Keratinocyte (primary cell): ENCODE measurements around the gene FAM186B. TPM values are rescaled to one million over a fixed set of nuclear protein-coding genes. Genes with fewer than 3 reads are reported as not detected.
A peak's percentile ranks its signal among the peaks of the same experiment; 100 is the strongest.

ENCODE experiments used
- DNase-seq: peaks from one replicate; pipeline ENCODE4 v3.0.0-alpha.2; 2011; ENCODE audit warnings: low read depth, missing footprints, low spot score
- FAIRE-seq: peaks from 2 replicates; lab custom pipeline; 2011; peaks lifted over from hg19 to GRCh38; lab: Jason Lieb, UNC
- H2AFZ ChIP-seq: 2 replicates; pipeline ENCODE4 v1.6.0; 2012; ENCODE audit warnings: low read length, control low read depth, inconsistent platforms; ENCODE audit not compliant: control insufficient read depth
- H3K27ac ChIP-seq: 2 replicates; pipeline ENCODE4 v1.5.1; 2011; ENCODE audit warnings: low read length; ENCODE audit not compliant: control insufficient read depth, insufficient read depth
- H3K27me3 ChIP-seq: 3 replicates; pipeline ENCODE4 v1.6.0; 2011; ENCODE audit warnings: low read length; ENCODE audit not compliant: control insufficient read depth, insufficient read depth; ENCODE audit errors: extremely low read depth
- H3K36me3 ChIP-seq, 2 experiments: 2 replicates in 1 of 2; 3 replicates in 1 of 2; pipeline ENCODE4 v1.5.1; 2011; ENCODE audit warnings: low read length in 2 of 2, mild to moderate bottlenecking in 1 of 2; ENCODE audit not compliant: control insufficient read depth in 2 of 2, insufficient read depth in 2 of 2; ENCODE audit errors: extremely low read depth in 1 of 2
- H3K4me1 ChIP-seq: 3 replicates; pipeline ENCODE4 v1.5.1; 2011; ENCODE audit warnings: low read length; ENCODE audit not compliant: control insufficient read depth, insufficient read depth; ENCODE audit errors: extremely low read depth
- H3K4me2 ChIP-seq: 3 replicates; pipeline ENCODE4 v1.6.0; 2011; ENCODE audit warnings: low read depth, low read length; ENCODE audit not compliant: control insufficient read depth, insufficient read depth; ENCODE audit errors: extremely low read depth
- H3K4me3 ChIP-seq, 3 experiments: fragments of 200-600 bp in 1 of 3; sonication (generic) in 1 of 3; 2 replicates in 2 of 3; 3 replicates in 1 of 3; pipeline ENCODE4 v1.5.1; 2011 to 2016; ENCODE audit warnings: low read length in 3 of 3, mild to moderate bottlenecking in 3 of 3, control low read depth in 2 of 3, inconsistent platforms in 1 of 3, low read depth in 1 of 3, mixed read lengths in 1 of 3, mixed run types in 1 of 3, moderate library complexity in 1 of 3; ENCODE audit not compliant: control insufficient read depth in 2 of 3, insufficient read depth in 2 of 3; ENCODE audit errors: extremely low read depth in 1 of 3
- H3K79me2 ChIP-seq: 2 replicates; pipeline ENCODE4 v1.6.0; 2012; ENCODE audit warnings: low read length; ENCODE audit not compliant: control insufficient read depth, insufficient read depth
- H3K9ac ChIP-seq: 3 replicates; pipeline ENCODE4 v1.6.0; 2011; ENCODE audit warnings: low read length; ENCODE audit not compliant: control insufficient read depth, insufficient read depth; ENCODE audit errors: extremely low read depth
- H3K9me1 ChIP-seq: 3 replicates; pipeline ENCODE4 v1.6.0; 2011; ENCODE audit warnings: low read length; ENCODE audit not compliant: control insufficient read depth, insufficient read depth; ENCODE audit errors: extremely low read depth
- H3K9me3 ChIP-seq: 2 replicates; pipeline ENCODE4 v1.5.1; 2012; ENCODE audit warnings: low read depth, low read length; ENCODE audit not compliant: control insufficient read depth
- H4K20me1 ChIP-seq: 3 replicates; pipeline ENCODE4 v1.6.0; 2011; ENCODE audit warnings: low read length; ENCODE audit not compliant: control insufficient read depth, insufficient read depth; ENCODE audit errors: extremely low read depth
- CTCF ChIP-seq, 3 experiments: IDR thresholded peaks in 1 of 3; conservative IDR thresholded peaks in 1 of 3; optimal IDR thresholded peaks in 1 of 3; 2 replicates in 2 of 3; 3 replicates in 1 of 3; pipeline versions ENCODE3 to v1.5.1; 2011; ENCODE audit warnings: low read length in 3 of 3, mild to moderate bottlenecking in 3 of 3, moderate library complexity in 2 of 3, control low read depth in 1 of 3, inconsistent platforms in 1 of 3; ENCODE audit not compliant: insufficient read depth in 2 of 3; ENCODE audit errors: extremely low read depth in 1 of 3
- EZH2 ChIP-seq: IDR thresholded peaks from one replicate; pipeline ENCODE4 v1.6.1; 2012; ENCODE audit warnings: inconsistent platforms, mild to moderate bottlenecking, low read length, moderate library complexity
- dilution Hi-C: fragments of 300-500 bp; cut with MboI; formaldehyde crosslinking; loops from one replicate; pipeline ENCODE4 v1.7.0; 2020; ENCODE audit warnings: low sequenced_read_pairs; ENCODE audit not compliant: extremely low pct_ligation_motif_present
- polyA plus RNA-seq, 5 experiments: library from polyadenylated mRNA; depleted of rRNA in 3 of 5; stranded (reverse) in 3 of 5; stranded (forward) in 1 of 5; unstranded in 1 of 5; fragments of >200 nt; gene quantifications; 1 replicate in 1 of 5; 2 replicates in 3 of 5; 3 replicates in 1 of 5; pipeline versions ENCODE4 v1.2.1 to v1.2.3, GENCODE V29; 2011 to 2012; ENCODE audit warnings: missing spikeins in 2 of 5, low read depth in 1 of 5, low replicate concordance in 1 of 5

Gene FAM186B
- polyA plus RNA-seq, 1 donor (not counting 4 experiments of a cell fraction or from before 2014, with no cell fraction given): 0.13 TPM

- TF ChIP-seq EZH2 (no peak), CTCF (optimal IDR thresholded peaks at IDR 0.05 in 1 of 3, IDR thresholded peaks at IDR 0.05 in 1 of 3, conservative IDR thresholded peaks at IDR 0.05 in 1 of 3; ENCODE audit: extremely low read depth in 1 of 3, insufficient read depth in 2 of 3, low read length in 3 of 3) (no peak)
- no peak overlapping the region for H3K4me2 ChIP-seq
- no peaks in the 10 kb centered on the region for H3K9me3 ChIP-seq
- H2AFZ ChIP-seq: no peak overlapping the region
- no peak overlapping the region for H3K4me3 ChIP-seq
- dilution Hi-C loops: no loop called here
- no peaks in the 10 kb centered on the region for H3K27me3 ChIP-seq
- no peaks in the 10 kb centered on the region for H3K79me2 ChIP-seq
- H3K36me3 ChIP-seq: peaks cover 0 to 13% of the 10 kb centered on the region in 2 experiments
- H3K27ac ChIP-seq: no peak overlapping the region
- FAIRE-seq: no peak
- no peaks in the 10 kb centered on the region for H4K20me1 ChIP-seq
- no peaks in the 10 kb centered on the region for H3K9me1 ChIP-seq
- no peak overlapping the region for H3K9ac ChIP-seq
- DNase-seq: no peak
- H3K4me1 ChIP-seq: no peaks in the 10 kb centered on the region
Observed at GRCh38 chr12:49582201-49582600, 23.2 kb downstream of the FAM186B start.

- Histone ChIP-seq H3K27me3 (no peaks in the 10 kb centered on the region), H3K36me3 (peaks cover 0 to 10% of the 10 kb centered on the region in 2 experiments), H3K79me2 (no peaks in the 10 kb centered on the region), H3K9me1 (no peaks in the 10 kb centered on the region), H3K9me3 (no peaks in the 10 kb centered on the region), H3K4me2 (no peak overlapping the region), H4K20me1 (no peaks in the 10 kb centered on the region), H3K4me3 (no peak overlapping the region), H3K4me1 (no peaks in the 10 kb centered on the region), H3K9ac (no peak overlapping the region), H2AFZ (no peak overlapping the region), H3K27ac (no peak overlapping the region)
- peak; percentile 41 for DNase-seq
- TF ChIP-seq EZH2: no peak
- TF ChIP-seq CTCF (optimal IDR thresholded peaks at IDR 0.05 in 1 of 3, IDR thresholded peaks at IDR 0.05 in 1 of 3, conservative IDR thresholded peaks at IDR 0.05 in 1 of 3; ENCODE audit: extremely low read depth in 1 of 3, insufficient read depth in 2 of 3, low read length in 3 of 3): peak; percentile 82 to 97 (median 91)
- FAIRE-seq: peak; percentile 55
- dilution Hi-C loops: no loop called here
Observed at GRCh38 chr12:49580572-49581535, 24.6 kb downstream of the FAM186B start.
